Measurements from ENCODE around the gene STARD5.

DNA sequence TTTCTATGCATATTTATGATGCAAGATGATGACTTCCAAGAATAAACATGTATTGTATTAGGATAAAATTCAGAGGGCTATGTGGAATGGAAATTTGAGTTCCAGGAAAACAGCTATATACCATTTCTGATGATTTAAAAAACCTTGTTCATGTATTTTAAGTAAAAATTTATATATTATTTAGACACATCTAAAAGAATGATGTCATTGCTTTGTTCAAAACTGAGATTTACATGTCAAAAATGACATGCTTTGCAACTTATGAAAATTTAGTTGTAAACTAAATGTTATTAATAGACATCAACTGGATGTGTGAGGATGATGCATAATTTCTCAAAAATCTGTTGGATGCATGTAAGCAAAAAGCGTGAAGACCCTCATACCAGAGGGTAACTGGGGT, 2.3 kb downstream of the STARD5 start:
- TF ChIP-seq, protein P1, sequence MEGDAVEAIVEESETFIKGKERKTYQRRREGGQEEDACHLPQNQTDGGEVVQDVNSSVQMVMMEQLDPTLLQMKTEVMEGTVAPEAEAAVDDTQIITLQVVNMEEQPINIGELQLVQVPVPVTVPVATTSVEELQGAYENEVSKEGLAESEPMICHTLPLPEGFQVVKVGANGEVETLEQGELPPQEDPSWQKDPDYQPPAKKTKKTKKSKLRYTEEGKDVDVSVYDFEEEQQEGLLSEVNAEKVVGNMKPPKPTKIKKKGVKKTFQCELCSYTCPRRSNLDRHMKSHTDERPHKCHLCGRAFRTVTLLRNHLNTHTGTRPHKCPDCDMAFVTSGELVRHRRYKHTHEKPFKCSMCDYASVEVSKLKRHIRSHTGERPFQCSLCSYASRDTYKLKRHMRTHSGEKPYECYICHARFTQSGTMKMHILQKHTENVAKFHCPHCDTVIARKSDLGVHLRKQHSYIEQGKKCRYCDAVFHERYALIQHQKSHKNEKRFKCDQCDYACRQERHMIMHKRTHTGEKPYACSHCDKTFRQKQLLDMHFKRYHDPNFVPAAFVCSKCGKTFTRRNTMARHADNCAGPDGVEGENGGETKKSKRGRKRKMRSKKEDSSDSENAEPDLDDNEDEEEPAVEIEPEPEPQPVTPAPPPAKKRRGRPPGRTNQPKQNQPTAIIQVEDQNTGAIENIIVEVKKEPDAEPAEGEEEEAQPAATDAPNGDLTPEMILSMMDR (IDR thresholded peaks at IDR 0.05; ENCODE audit: insufficient read depth, low read depth, low read length), result no peak
- no peak for TF ChIP-seq EZH2 (IDR thresholded peaks at IDR 0.05; ENCODE audit: insufficient read depth, low read length)

All from astrocyte (in vitro differentiated cells and primary cell).